DMS153 (cell line): ENCODE data around the gene MTMR2.
"Not testable (repeated sequence)": the region's sequence is repeated elsewhere in the genome, so short reads cannot be mapped to it uniquely, and the experiment has no call there.

Experiments
- DNase-seq: peaks from one replicate; lab custom pipeline; 2025; lab: John Stamatoyannopoulos, UW

The MTMR2 gene

GRCh38 chr11:95884376-95884775, 39.5 kb downstream of the MTMR2 start:
- DNase-seq: no peak

GRCh38 chr11:95883381-95883780, 40.5 kb downstream of the MTMR2 start:
- DNase-seq: no peak

- no peak for DNase-seq
These were observed 46.6 kb downstream of the MTMR2 start for GRCh38 chr11:95877291-95877690.

- DNase-seq: not testable (repeated sequence)
These were observed 53.0 kb downstream of the MTMR2 start for GRCh38 chr11:95870877-95871276.

GRCh38 chr11:95867105-95867504, 56.8 kb downstream of the MTMR2 start:
- no peak for DNase-seq

- DNase-seq: no peak
These were observed 60.3 kb downstream of the MTMR2 start for GRCh38 chr11:95863486-95864140.

- DNase-seq: not testable (repeated sequence)
These were observed 63.9 kb downstream of the MTMR2 start for GRCh38 chr11:95860024-95860423.

- not testable (repeated sequence) for DNase-seq
These were observed 69.5 kb downstream of the MTMR2 start for GRCh38 chr11:95854362-95854761.

- no peak for DNase-seq
These were observed 70.0 kb downstream of the MTMR2 start for GRCh38 chr11:95853862-95854261.

- DNase-seq: no peak
These were observed 70.8 kb downstream of the MTMR2 start for GRCh38 chr11:95853138-95853537.

GRCh38 chr11:95850137-95850536, 73.8 kb downstream of the MTMR2 start:
- no peak for DNase-seq

- DNase-seq: peak; percentile 27
These were observed 74.7 kb downstream of the MTMR2 start for GRCh38 chr11:95849087-95849825.

GRCh38 chr11:95845167-95845566, 78.7 kb downstream of the MTMR2 start:
- no peak for DNase-seq

GRCh38 chr11:95835768-95836488, 88.0 kb downstream of the MTMR2 start:
- DNase-seq: peak; percentile 38

GRCh38 chr11:95835351-95835750, 88.6 kb downstream of the MTMR2 start:
- DNase-seq: no peak

GRCh38 chr11:95833378-95833777, 90.5 kb downstream of the MTMR2 start:
- DNase-seq: no peak

GRCh38 chr11:95832763-95833162, 91.1 kb downstream of the MTMR2 start:
- no peak for DNase-seq

GRCh38 chr11:95831198-95831883, 92.6 kb downstream of the MTMR2 start:
- no peak for DNase-seq

- no peak for DNase-seq
These were observed 94.2 kb downstream of the MTMR2 start for GRCh38 chr11:95829580-95830259.

GRCh38 chr11:95827696-95828095, 96.2 kb downstream of the MTMR2 start:
- no peak for DNase-seq

- no peak for DNase-seq
These were observed 102.3 kb downstream of the MTMR2 start for GRCh38 chr11:95821640-95822039.

- no peak for DNase-seq
These were observed 107.9 kb downstream of the MTMR2 start for GRCh38 chr11:95816037-95816436.
